Natural killer cell (primary cell): ENCODE measurements around the gene SIRT5. TPM values are rescaled to one million over a fixed set of nuclear protein-coding genes. Genes with fewer than 3 reads are reported as not detected.

Experiments
- ATAC-seq, 3 donors: fragments of 150-1000 bp in 2 of 3; fragments of 200-7000 bp in 1 of 3; cut with Tn5 transposase; 1 replicate in 1 of 3; 2 replicates in 2 of 3; pipeline ENCODE4 v1.10.0; 2021; ENCODE audit warnings: mild to moderate bottlenecking in 2 of 3, moderate library complexity in 2 of 3
- DNase-seq, 2 donors: peaks; one replicate each; pipeline versions ENCODE4 v3.0.0 to v3.0.0-alpha.2; 2013 to 2021; ENCODE audit warnings: mixed read lengths in 1 of 2
- H3K27ac ChIP-seq: one replicate; pipeline ENCODE4 v1.5.1; 2013; ENCODE audit warnings: mild to moderate bottlenecking, low read length
- H3K27me3 ChIP-seq: one replicate; pipeline ENCODE4 v1.6.1; 2013; ENCODE audit warnings: low read length; ENCODE audit not compliant: control insufficient read depth, insufficient read depth
- H3K36me3 ChIP-seq: one replicate; pipeline ENCODE4 v1.6.1; 2013; ENCODE audit warnings: low read length; ENCODE audit not compliant: control insufficient read depth, insufficient read depth
- H3K4me1 ChIP-seq: one replicate; pipeline ENCODE4 v1.6.1; 2013; ENCODE audit warnings: low read length; ENCODE audit not compliant: control insufficient read depth, insufficient read depth
- H3K4me3 ChIP-seq: one replicate; pipeline ENCODE4 v1.5.1; 2013; ENCODE audit warnings: low read length
- H3K9me3 ChIP-seq: one replicate; pipeline ENCODE4 v1.6.1; 2013; ENCODE audit warnings: low read length; ENCODE audit not compliant: control insufficient read depth, insufficient read depth
- H3K27ac Mint-ChIP-seq, 2 donors: one replicate each; pipeline ENCODE4 v1.8.0; 2022; ENCODE audit warnings: mild to moderate bottlenecking in 2 of 2, mixed read lengths in 2 of 2, moderate library complexity in 1 of 2
- H3K27me3 Mint-ChIP-seq, 2 donors: one replicate each; pipeline ENCODE4 v1.8.0; 2022; ENCODE audit warnings: low read depth in 2 of 2, mixed read lengths in 2 of 2
- H3K36me3 Mint-ChIP-seq: one replicate; pipeline ENCODE4 v1.8.0; 2022; ENCODE audit warnings: mixed read lengths
- H3K4me1 Mint-ChIP-seq, 2 donors: one replicate each; pipeline ENCODE4 v1.8.0; 2022; ENCODE audit warnings: mixed read lengths in 2 of 2
- H3K4me3 Mint-ChIP-seq: one replicate; pipeline ENCODE4 v1.8.0; 2022; ENCODE audit warnings: mild to moderate bottlenecking, moderate library complexity, mixed read lengths
- H3K9me3 Mint-ChIP-seq, 2 donors: one replicate each; pipeline ENCODE4 v1.8.0; 2022; ENCODE audit warnings: mixed read lengths in 2 of 2
- CTCF ChIP-seq: fragments of 200-600 bp; IDR thresholded peaks from one replicate; pipeline ENCODE4 v1.8.0; 2022; ENCODE audit warnings: antibody characterized with exemption
- WGBS: methylation state at CpG from one replicate; pipeline ENCODE4 v1.1.7; 2013; ENCODE audit warnings: missing lambda C conversion rate; ENCODE audit not compliant: insufficient coverage; 5-methylcytosine and 5-hydroxymethylcytosine counted together
- intact Hi-C: fragments of 100-400 bp; cut with micrococcal nuclease; formaldehyde crosslinking; loops from one replicate; pipeline ENCODE4 v1.14.2; 2022
- total RNA-seq, 4 donors: library from RNA; stranded (reverse); fragments of 120-200 nt in 1 of 4; gene quantifications; one replicate each; pipeline versions ENCODE4 v1.2.3 to v1.2.4, GENCODE V29; 2013 to 2022

The SIRT5 gene
- total RNA-seq, 3 donors from 2014 or later (not counting 1 experiment from before 2014, with no cell fraction given), result 8.8 to 13.9 (median 12.2) TPM

GRCh38 chr6:13536796-13537526, 37.4 kb upstream of the SIRT5 start:
- H3K27ac ChIP-seq, result no peak overlapping the region
- H3K36me3 ChIP-seq, result no peaks in the 10 kb centered on the region
- no peak for TF ChIP-seq CTCF
- 90% methylated on average over 4 of the region's 4 CpGs for WGBS
- no peak for DNase-seq
- H3K27ac Mint-ChIP-seq, result no peak overlapping the region
- H3K4me1 Mint-ChIP-seq, result no peaks in the 10 kb centered on the region
- H3K27me3 Mint-ChIP-seq, result no peaks in the 10 kb centered on the region
- intact Hi-C loops, result no loop called here
- no peaks in the 10 kb centered on the region for H3K9me3 ChIP-seq
- no peaks in the 10 kb centered on the region for H3K4me1 ChIP-seq
- no peaks in the 10 kb centered on the region for H3K27me3 ChIP-seq
- no peaks in the 10 kb centered on the region for H3K36me3 Mint-ChIP-seq
- no peaks in the 10 kb centered on the region for H3K9me3 Mint-ChIP-seq
- no peak overlapping the region for H3K4me3 Mint-ChIP-seq
- no peak for ATAC-seq
- no peak overlapping the region for H3K4me3 ChIP-seq

- Histone ChIP-seq H3K27ac (no peak overlapping the region), H3K4me1 (no peaks in the 10 kb centered on the region), H3K36me3 (no peaks in the 10 kb centered on the region), H3K4me3 (no peak overlapping the region), H3K9me3 (no peaks in the 10 kb centered on the region), H3K27me3 (no peaks in the 10 kb centered on the region)
- TF ChIP-seq CTCF, result no peak
- Mint-ChIP-seq H3K27ac (no peak overlapping the region), H3K4me3 (no peak overlapping the region), H3K36me3 (no peaks in the 10 kb centered on the region), H3K9me3 (no peaks in the 10 kb centered on the region), H3K4me1 (no peaks in the 10 kb centered on the region), H3K27me3 (no peaks in the 10 kb centered on the region)
- DNase-seq (no peak), ATAC-seq (no peak)
- intact Hi-C loops, result no loop called here
- WGBS, result no CpG with 5 or more reads among the region's 2 CpGs
These were observed 36.9 kb upstream of the SIRT5 start for GRCh38 chr6:13537527-13537897.

DNA sequence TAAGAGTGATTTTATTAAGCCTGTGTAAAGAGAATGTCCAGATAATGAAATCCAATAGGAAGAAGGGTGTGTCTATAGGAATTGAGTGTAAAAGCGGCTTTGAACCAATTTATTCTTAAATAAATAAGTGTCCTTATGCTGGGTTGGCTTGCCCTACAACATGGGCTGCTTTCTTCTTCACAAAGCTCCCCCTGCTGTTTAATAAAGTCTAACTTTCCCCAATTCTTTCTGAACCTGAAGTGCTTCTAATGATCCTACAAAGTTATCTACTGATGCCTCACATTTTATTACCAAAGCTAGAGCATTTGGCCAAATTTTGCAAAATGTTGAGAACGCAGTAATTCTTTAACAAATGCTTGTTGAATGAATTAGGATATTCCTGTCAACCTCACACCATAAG, 36.3 kb upstream of the SIRT5 start:
- Mint-ChIP-seq H3K36me3 (no peaks in the 10 kb centered on the region), H3K4me1 (no peaks in the 10 kb centered on the region), H3K9me3 (no peaks in the 10 kb centered on the region), H3K27ac (no peak overlapping the region), H3K27me3 (no peaks in the 10 kb centered on the region), H3K4me3 (no peak overlapping the region)
- Histone ChIP-seq H3K36me3 (no peaks in the 10 kb centered on the region), H3K4me3 (no peak overlapping the region), H3K27ac (no peak overlapping the region), H3K27me3 (no peaks in the 10 kb centered on the region), H3K9me3 (no peaks in the 10 kb centered on the region), H3K4me1 (no peaks in the 10 kb centered on the region)
- 100% methylated on average over 1 of the region's 2 CpGs for WGBS
- intact Hi-C loops, result loop anchor here (1.0 kb wide), 3 partner anchors 124 to 202 kb away; no protein-coding TSS in a partner anchor
- peak in 2 of 3 donors; percentile 74 to 84 for ATAC-seq
- peak; percentile 51 for TF ChIP-seq CTCF
- peak in 1 of 2 donors; percentile 61 for DNase-seq

DNA sequence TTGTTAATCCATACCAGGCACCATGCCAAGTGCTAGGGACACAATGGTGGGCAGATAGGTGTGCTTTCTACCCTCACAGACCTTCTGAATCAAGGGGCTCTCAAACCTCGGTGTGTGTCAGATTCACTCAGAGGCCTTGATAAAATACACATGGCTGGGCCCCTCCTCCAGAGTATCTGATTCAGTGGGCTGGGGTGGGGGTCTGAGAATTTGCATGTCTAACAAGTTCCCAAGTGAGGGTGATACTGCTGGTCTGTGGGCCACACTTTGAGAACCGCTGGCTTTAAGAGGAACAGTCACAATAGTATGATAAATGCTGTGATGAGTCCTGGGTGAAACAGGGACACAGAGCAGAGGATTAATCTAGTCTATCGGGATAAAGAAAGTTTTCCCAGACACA, 35.8 kb upstream of the SIRT5 start:
- H3K9me3 ChIP-seq, result no peaks in the 10 kb centered on the region
- H3K27me3 ChIP-seq, result no peaks in the 10 kb centered on the region
- no peak for TF ChIP-seq CTCF
- H3K9me3 Mint-ChIP-seq, result no peaks in the 10 kb centered on the region
- ATAC-seq (no peak), DNase-seq (no peak)
- H3K36me3 Mint-ChIP-seq, result no peaks in the 10 kb centered on the region
- H3K27me3 Mint-ChIP-seq, result no peaks in the 10 kb centered on the region
- no peak overlapping the region for H3K4me3 ChIP-seq
- no peaks in the 10 kb centered on the region for H3K4me1 ChIP-seq
- no peaks in the 10 kb centered on the region for H3K4me1 Mint-ChIP-seq
- intact Hi-C loops, result loop anchor here (1.0 kb wide), 3 partner anchors 124 to 202 kb away; no protein-coding TSS in a partner anchor
- H3K27ac ChIP-seq, result no peak overlapping the region
- no peak overlapping the region for H3K27ac Mint-ChIP-seq
- no peak overlapping the region for H3K4me3 Mint-ChIP-seq
- no peaks in the 10 kb centered on the region for H3K36me3 ChIP-seq
- 93% methylated on average over 3 of the region's 3 CpGs for WGBS
